A549 (cell line): ENCODE data around the gene HIF1AN. TPM values are rescaled to one million over a fixed set of nuclear protein-coding genes. Genes with fewer than 3 reads are reported as not detected.

Source experiments
- polyA plus RNA-seq, 4 experiments: library from polyadenylated mRNA; depleted of rRNA in 3 of 4; stranded (reverse); fragments of >200 nt; fragmentation: RNase III in 1 of 4; extraction: RNeasy Plus Mini Kit Qiagen cat#74134 plus additional on column Dnase treatment in 1 of 4; gene quantifications; 2 replicates in 3 of 4; 3 replicates in 1 of 4; pipeline ENCODE4 v1.2.3, GENCODE V29; 2011 to 2017

Gene HIF1AN
- polyA plus RNA-seq, 2 of the 4 experiments (the other 2 are of a cell fraction): 15.3 to 21.6 TPM

Other genes with a start within 250 kb of the HIF1AN start
- gene BLOC1S2, start 249.3 kb upstream of the HIF1AN start, polyA plus RNA-seq (2011; rRNA removed): 56.9 and 91.0 TPM in 2 replicates
- 87.6 to 90.9 TPM (median 88.5 TPM) in 3 replicates for gene BLOC1S2, start 249.3 kb upstream of the HIF1AN start, polyA plus RNA-seq (2017; fragmentation: RNase III; extraction: RNeasy Plus Mini Kit Qiagen cat#74134 plus additional on column Dnase treatment)
- 0.06 and 0.26 TPM in 2 replicates for gene PKD2L1, start 205.7 kb upstream of the HIF1AN start, polyA plus RNA-seq (2011; rRNA removed)
- 0.08 to 0.11 TPM (median 0.10 TPM) in 3 replicates for gene PKD2L1, start 205.7 kb upstream of the HIF1AN start, polyA plus RNA-seq (2017; fragmentation: RNase III; extraction: RNeasy Plus Mini Kit Qiagen cat#74134 plus additional on column Dnase treatment)
- 329 and 348 TPM in 2 replicates for gene SCD, start 188.7 kb upstream of the HIF1AN start, polyA plus RNA-seq (2011; rRNA removed)
- gene SCD, start 188.7 kb upstream of the HIF1AN start, polyA plus RNA-seq (2017; fragmentation: RNase III; extraction: RNeasy Plus Mini Kit Qiagen cat#74134 plus additional on column Dnase treatment): 157 to 496 TPM (median 416 TPM) in 3 replicates
- 0.05 and 0.08 TPM in 2 replicates for gene WNT8B, start 72.9 kb upstream of the HIF1AN start, polyA plus RNA-seq (2011; rRNA removed)
- gene WNT8B, start 72.9 kb upstream of the HIF1AN start, polyA plus RNA-seq (2017; fragmentation: RNase III; extraction: RNeasy Plus Mini Kit Qiagen cat#74134 plus additional on column Dnase treatment): 0.04 to 0.05 TPM in 2 of 3 replicates, not detected in the other
- gene SEC31B, start 16.1 kb upstream of the HIF1AN start, polyA plus RNA-seq (2011; rRNA removed): 7.1 and 9.2 TPM in 2 replicates
- 4.5 to 6.8 TPM (median 6.2 TPM) in 3 replicates for gene SEC31B, start 16.1 kb upstream of the HIF1AN start, polyA plus RNA-seq (2017; fragmentation: RNase III; extraction: RNeasy Plus Mini Kit Qiagen cat#74134 plus additional on column Dnase treatment)
- gene NDUFB8, start 6.1 kb upstream of the HIF1AN start, polyA plus RNA-seq (2011; rRNA removed): 208 and 221 TPM in 2 replicates
- 324 to 355 TPM (median 333 TPM) in 3 replicates for gene NDUFB8, start 6.1 kb upstream of the HIF1AN start, polyA plus RNA-seq (2017; fragmentation: RNase III; extraction: RNeasy Plus Mini Kit Qiagen cat#74134 plus additional on column Dnase treatment)
- gene PAX2, start 209.6 kb downstream of the HIF1AN start, polyA plus RNA-seq (2011; rRNA removed): 0.05 and 0.06 TPM in 2 replicates
- 0.18 to 0.21 TPM (median 0.21 TPM) in 3 replicates for gene PAX2, start 209.6 kb downstream of the HIF1AN start, polyA plus RNA-seq (2017; fragmentation: RNase III; extraction: RNeasy Plus Mini Kit Qiagen cat#74134 plus additional on column Dnase treatment)